Astrocyte of the cerebellum (primary cell): ENCODE results near the gene BMP6.

Experiments
- DNase-seq: peaks from one replicate; pipeline ENCODE4 v3.0.0-alpha.2; 2011; ENCODE audit warnings: low read depth
- H3K4me3 ChIP-seq: 2 replicates; pipeline ENCODE4 v1.5.1; 2011; ENCODE audit warnings: mild to moderate bottlenecking, low read depth, low read length, moderate library complexity
- CTCF ChIP-seq: IDR thresholded peaks from 2 replicates; pipeline ENCODE4 v1.5.1; 2012; ENCODE audit warnings: low read length, low read depth, moderate library complexity, mild to moderate bottlenecking; ENCODE audit errors: missing control alignments
- in situ Hi-C: cut with HindIII; loops from 2 replicates; pipeline ENCODE4 v1.10.0; 2017; ENCODE audit warnings: low sequenced_read_pairs

BMP6 gene

GRCh38 chr6:7706269-7706668, 19.6 kb upstream of the BMP6 start:
- no peak for TF ChIP-seq CTCF
- in situ Hi-C loops: no loop called here
- no peak for DNase-seq
- H3K4me3 ChIP-seq: no peak overlapping the region

DNA sequence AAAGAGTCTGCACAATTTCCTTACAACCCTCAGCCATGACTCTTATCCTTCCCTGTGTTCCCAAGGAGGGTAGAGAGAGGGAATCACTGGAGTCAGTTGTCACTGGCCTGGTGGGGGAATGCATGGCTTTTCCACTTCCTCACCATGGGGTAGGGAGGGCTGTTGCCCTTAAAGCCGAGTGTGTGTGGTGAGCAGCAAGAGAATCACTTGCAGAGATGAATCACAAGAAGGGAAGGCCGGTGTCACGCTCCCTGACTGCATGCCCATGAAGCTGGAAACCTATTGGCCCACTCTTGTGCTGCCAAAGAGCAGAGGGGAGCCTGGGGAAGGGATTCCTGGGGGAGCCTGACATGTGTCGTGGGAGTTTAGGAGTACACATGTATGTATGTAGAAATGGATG, 18.1 kb upstream of the BMP6 start:
- DNase-seq: no peak
- TF ChIP-seq CTCF: no peak
- no peak overlapping the region for H3K4me3 ChIP-seq
- in situ Hi-C loops: no loop called here

DNA sequence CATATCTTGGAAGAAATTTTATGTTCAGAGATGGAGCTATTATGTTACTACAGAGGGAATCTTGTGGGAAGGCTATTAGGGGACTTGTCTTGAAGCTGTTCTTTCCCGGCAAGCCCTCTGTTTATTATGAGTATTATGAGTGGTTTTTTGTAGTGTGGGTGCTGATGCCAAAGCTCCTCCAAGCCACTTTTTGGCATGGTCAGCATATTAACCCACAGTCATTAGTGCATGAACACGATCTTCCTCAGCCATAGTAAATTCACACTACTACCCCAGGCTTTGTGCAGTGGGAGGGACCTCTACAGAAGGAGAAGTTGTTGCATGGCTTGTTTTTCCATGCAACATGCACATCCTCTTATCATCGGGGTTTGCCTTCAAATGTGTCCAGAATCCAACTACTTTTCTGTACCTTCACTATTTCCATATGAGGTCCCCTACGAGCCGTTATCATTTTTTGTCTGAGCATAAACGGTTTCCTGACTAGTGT, 6.5 kb upstream of the BMP6 start:
- H3K4me3 ChIP-seq: no peak overlapping the region
- no peak for TF ChIP-seq CTCF
- DNase-seq: no peak
- in situ Hi-C loops: no loop called here

GRCh38 chr6:7720346-7720745, 5.6 kb upstream of the BMP6 start:
- no peak for TF ChIP-seq CTCF
- no peak for DNase-seq
- in situ Hi-C loops: loop anchor here (5.0 kb wide), 1 partner anchor 287 kb away; no protein-coding TSS in a partner anchor
- H3K4me3 ChIP-seq: no peak overlapping the region

GRCh38 chr6:7721649-7722048, 4.2 kb upstream of the BMP6 start:
- peak; percentile 6 for DNase-seq
- peak; percentile 24 for TF ChIP-seq CTCF
- in situ Hi-C loops: loop anchor here (5.0 kb wide), 1 partner anchor 286 kb away; no protein-coding TSS in a partner anchor
- H3K4me3 ChIP-seq: no peak overlapping the region

- in situ Hi-C loops: loop anchor here (5.0 kb wide), 1 partner anchor 284 kb away; no protein-coding TSS in a partner anchor
- peak; percentile 60 for TF ChIP-seq CTCF
- peak; percentile 68 for DNase-seq
- no peak overlapping the region for H3K4me3 ChIP-seq
These were observed 2.9 kb upstream of the BMP6 start for GRCh38 chr6:7723041-7723447.

DNA sequence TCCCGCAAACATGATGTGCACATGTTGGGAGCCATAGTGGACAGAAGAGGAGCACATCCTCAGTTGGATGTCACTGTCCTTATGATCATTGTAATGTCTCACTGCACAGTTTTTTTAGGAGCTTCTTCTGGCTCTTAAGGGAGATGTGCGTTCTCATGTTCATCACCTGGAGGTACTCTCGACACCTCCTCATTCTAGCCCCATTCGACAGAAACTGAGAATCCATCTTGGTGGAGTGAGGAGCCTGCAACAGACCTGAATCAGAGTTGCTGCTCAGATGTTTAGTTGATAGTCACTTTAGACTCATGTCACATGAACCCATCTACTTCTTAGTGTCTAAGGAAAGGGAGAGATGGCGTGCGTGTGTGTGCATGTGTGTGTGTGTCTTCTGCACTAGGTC, 2.3 kb upstream of the BMP6 start:
- H3K4me3 ChIP-seq: no peak overlapping the region
- in situ Hi-C loops: loop anchor here (5.0 kb wide), 1 partner anchor 284 kb away; no protein-coding TSS in a partner anchor
- TF ChIP-seq CTCF: no peak
- no peak for DNase-seq
